Liver (tissue), 3 donors: ENCODE measurements around the gene RASGRP3.

ENCODE experiments used
- SP1 ChIP-seq: IDR thresholded peaks from 2 replicates; pipeline ENCODE4 v1.6.1; 2018; ENCODE audit warnings: antibody characterized with exemption, mild to moderate bottlenecking
- TAF1 ChIP-seq: conservative IDR thresholded peaks from 2 replicates; pipeline ENCODE4 v1.6.1; 2016; ENCODE audit warnings: antibody characterized with exemption, mild to moderate bottlenecking
- YY1 ChIP-seq: IDR thresholded peaks from 2 replicates; pipeline ENCODE4 v1.6.1; 2016; ENCODE audit warnings: antibody characterized with exemption, mild to moderate bottlenecking
- TF ChIP-seq, protein P1 (sequence below): fragments of 150-350 bp; IDR thresholded peaks from 2 replicates; pipeline ENCODE4 v1.5.1; 2017; ENCODE audit warnings: improper control_type of control experiment, low read depth, low read length; ENCODE audit not compliant: missing input control
- TF ChIP-seq, protein P2 (sequence below): IDR thresholded peaks from 2 replicates; pipeline ENCODE4 v1.6.1; 2016; ENCODE audit warnings: antibody characterized with exemption
- donor health status: healthy.
- donor health status: healthy.

DNA sequence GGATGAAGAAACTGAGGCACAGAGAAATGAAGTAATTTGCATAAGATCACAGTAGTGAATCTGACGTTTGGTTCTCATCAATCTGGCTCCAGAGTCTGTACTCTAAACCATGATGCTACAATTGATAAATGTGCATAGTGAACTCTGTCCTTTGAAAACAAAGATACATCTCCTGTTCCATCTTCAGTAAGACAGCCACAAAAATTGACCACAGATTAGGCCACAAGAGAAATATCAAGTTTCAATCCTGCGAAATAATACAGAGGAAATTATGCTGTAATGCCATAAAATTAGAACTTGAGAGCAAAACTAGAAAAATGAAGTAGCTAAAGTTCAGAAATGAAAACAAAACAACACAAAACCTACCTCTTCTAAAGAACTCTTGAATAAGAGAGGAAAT is 94.2 kb downstream of the RASGRP3 start:
- TF ChIP-seq TAF1 = no peak
- TF ChIP-seq, protein P1, sequence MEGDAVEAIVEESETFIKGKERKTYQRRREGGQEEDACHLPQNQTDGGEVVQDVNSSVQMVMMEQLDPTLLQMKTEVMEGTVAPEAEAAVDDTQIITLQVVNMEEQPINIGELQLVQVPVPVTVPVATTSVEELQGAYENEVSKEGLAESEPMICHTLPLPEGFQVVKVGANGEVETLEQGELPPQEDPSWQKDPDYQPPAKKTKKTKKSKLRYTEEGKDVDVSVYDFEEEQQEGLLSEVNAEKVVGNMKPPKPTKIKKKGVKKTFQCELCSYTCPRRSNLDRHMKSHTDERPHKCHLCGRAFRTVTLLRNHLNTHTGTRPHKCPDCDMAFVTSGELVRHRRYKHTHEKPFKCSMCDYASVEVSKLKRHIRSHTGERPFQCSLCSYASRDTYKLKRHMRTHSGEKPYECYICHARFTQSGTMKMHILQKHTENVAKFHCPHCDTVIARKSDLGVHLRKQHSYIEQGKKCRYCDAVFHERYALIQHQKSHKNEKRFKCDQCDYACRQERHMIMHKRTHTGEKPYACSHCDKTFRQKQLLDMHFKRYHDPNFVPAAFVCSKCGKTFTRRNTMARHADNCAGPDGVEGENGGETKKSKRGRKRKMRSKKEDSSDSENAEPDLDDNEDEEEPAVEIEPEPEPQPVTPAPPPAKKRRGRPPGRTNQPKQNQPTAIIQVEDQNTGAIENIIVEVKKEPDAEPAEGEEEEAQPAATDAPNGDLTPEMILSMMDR = no peak
- TF ChIP-seq YY1 = no peak
- TF ChIP-seq, protein P2, sequence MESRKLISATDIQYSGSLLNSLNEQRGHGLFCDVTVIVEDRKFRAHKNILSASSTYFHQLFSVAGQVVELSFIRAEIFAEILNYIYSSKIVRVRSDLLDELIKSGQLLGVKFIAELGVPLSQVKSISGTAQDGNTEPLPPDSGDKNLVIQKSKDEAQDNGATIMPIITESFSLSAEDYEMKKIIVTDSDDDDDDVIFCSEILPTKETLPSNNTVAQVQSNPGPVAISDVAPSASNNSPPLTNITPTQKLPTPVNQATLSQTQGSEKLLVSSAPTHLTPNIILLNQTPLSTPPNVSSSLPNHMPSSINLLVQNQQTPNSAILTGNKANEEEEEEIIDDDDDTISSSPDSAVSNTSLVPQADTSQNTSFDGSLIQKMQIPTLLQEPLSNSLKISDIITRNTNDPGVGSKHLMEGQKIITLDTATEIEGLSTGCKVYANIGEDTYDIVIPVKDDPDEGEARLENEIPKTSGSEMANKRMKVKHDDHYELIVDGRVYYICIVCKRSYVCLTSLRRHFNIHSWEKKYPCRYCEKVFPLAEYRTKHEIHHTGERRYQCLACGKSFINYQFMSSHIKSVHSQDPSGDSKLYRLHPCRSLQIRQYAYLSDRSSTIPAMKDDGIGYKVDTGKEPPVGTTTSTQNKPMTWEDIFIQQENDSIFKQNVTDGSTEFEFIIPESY = no peak
- no peak for TF ChIP-seq SP1
